Measurements from ENCODE around the gene DLL3. TPM values are rescaled to one million over a fixed set of nuclear protein-coding genes. Genes with fewer than 3 reads are reported as not detected.

DLL3 gene
- total and polyA plus RNA-seq, 9 of the 15 experiments (the other 6 are each of a cell fraction or from before 2014, with no cell fraction given): 0.80 to 6.3 (median 1.2) TPM

GRCh38 chr19:39480337-39481228, 18.2 kb upstream of the DLL3 start, which contains the start of gene TIMM50 (continued):
- TF ChIP-seq MXD1 (CRISPR knock-in tag; IDR thresholded peaks at IDR 0.05; ENCODE audit: borderline replicate concordance, poor library complexity, severe bottlenecking) (peak; percentile 10), NCOA4 (IDR thresholded peaks at IDR 0.05; ENCODE audit: partially characterized antibody) (no peak), PTTG1 (tag; IDR thresholded peaks at IDR 0.05; ENCODE audit: low read depth) (no peak), SRSF1 (IDR thresholded peaks at IDR 0.05; ENCODE audit: low read depth, low read length) (no peak), ARID1B (IDR thresholded peaks at IDR 0.05) (peak; percentile 50; the same call in 1 of the 2 replicates), RREB1 (CRISPR knock-in tag; IDR thresholded peaks at IDR 0.05) (no peak), MXI1 (IDR thresholded peaks at IDR 0.05; ENCODE audit: low read depth, low read length) (peak; percentile 64; the same call in 1 of the 2 replicates), PPARD (CRISPR knock-in tag; IDR thresholded peaks at IDR 0.05) (no peak), ZNF551 (CRISPR knock-in tag; IDR thresholded peaks at IDR 0.05) (no peak), PHF21A (IDR thresholded peaks at IDR 0.05; ENCODE audit: borderline replicate concordance, low read depth) (peak; percentile 82), SREBF2 (CRISPR knock-in tag; IDR thresholded peaks at IDR 0.05) (no peak), ZNF41 (CRISPR knock-in tag; conservative IDR thresholded peaks at IDR 0.05) (no peak), HDAC6 (IDR thresholded peaks at IDR 0.05; ENCODE audit: low read depth, low read length) (no peak), RBBP5 (IDR thresholded peaks at IDR 0.05; ENCODE audit: borderline replicate concordance, insufficient read depth, low read length, poor library complexity, severe bottlenecking) (peak; percentile 95), TRIM25 (IDR thresholded peaks at IDR 0.05; ENCODE audit: borderline replicate concordance) (no peak), RUNX1 (IDR thresholded peaks at IDR 0.05; ENCODE audit: low read depth) (peak; percentile 67; the same call in 1 of the 2 replicates)

All from K562 (cell line).